Mucosa of gallbladder (tissue), 1 donor: Measurements from ENCODE around the gene TMEM128. TPM values are rescaled to one million over a fixed set of nuclear protein-coding genes. Genes with fewer than 3 reads are reported as not detected.
"Not testable (repeated sequence)": the region's sequence is repeated elsewhere in the genome, so short reads cannot be mapped to it uniquely, and the experiment has no call there.

Experiments
- DNase-seq: peaks from one replicate; pipeline ENCODE4 v3.0.0-alpha.2; 2020; ENCODE audit warnings: low spot score
- total RNA-seq: library from RNA; stranded (reverse); gene quantifications from one replicate; pipeline ENCODE4 v1.2.1, GENCODE V29; 2021
- donor health status: DM: no; HTN: no; CAD: no.

Gene TMEM128, protein sequence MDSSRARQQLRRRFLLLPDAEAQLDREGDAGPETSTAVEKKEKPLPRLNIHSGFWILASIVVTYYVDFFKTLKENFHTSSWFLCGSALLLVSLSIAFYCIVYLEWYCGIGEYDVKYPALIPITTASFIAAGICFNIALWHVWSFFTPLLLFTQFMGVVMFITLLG
- 15.9 TPM for total RNA-seq

DNA sequence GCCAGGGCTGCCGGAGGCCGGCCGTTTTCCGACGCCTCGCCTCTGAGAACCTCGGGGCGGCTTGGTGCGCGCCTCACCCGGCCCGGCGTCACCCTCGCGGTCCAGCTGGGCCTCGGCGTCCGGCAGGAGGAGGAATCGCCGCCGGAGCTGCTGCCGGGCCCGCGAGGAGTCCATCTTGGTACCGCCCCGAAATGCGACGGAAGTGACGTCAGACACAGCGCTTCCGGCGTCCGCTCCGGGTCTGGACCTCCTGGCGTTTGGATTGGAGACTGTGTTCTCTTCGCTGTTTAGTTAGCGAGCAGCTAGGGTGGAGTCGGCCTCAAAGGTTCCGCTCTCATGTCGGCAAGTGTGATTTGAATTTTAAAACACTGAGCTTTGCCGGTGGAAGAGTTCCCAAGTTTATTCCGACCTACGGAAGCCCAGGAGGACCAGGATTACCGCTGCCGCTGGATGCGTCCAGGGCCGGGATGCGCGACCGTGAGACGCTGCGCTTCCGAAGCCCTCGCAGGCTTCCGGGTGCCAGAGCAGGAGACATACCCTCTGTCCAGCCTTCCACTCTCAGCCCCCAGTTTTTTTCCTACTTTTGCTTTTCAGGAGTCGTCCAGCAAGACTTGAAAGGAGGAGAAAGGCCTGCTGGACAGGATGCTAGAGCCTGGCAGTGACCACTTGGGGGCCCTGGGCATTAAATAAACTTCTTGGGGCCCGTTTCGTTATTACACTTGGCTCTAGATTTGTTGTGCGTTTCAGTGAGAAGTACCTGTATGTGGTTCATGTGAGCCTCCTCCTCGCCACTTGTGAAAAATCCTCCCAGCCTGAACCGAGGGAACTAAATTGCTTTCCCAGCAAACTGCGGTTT, at the start of gene TMEM128:
Gene TMEM128, minus strand, starts transcription at position 195 of the 856 bp plus-strand sequence. Its CDS starts 21 bp downstream, at position 174.
- peak; percentile 93 for DNase-seq

DNA sequence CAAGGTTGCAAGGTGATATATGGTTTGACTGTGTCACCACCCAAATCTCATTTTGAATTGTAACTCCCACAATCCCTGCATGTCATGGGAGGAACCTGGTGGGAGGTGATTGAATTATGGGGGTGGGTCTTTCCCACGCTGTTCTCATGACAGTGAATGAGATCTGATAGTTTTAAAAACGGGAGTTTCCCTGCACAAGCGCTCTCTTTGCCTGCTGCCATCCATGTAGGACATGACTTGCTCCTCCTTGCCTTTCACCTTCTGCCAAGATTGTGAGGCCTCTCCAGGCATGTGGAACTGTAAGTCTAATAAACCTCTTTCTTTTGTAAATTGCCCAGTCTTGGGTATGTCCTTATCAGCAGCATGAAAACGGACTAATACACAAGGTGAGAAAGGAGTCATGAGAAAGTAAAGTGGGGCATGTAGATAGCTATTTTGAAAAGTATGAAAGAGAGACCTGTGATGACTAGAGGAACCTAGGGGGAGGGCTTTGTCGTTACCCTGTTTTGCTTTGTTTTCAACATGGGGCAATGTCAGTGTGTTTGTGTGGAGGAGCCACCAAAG, 48.3 kb upstream of the TMEM128 start:
- DNase-seq: no peak

DNA sequence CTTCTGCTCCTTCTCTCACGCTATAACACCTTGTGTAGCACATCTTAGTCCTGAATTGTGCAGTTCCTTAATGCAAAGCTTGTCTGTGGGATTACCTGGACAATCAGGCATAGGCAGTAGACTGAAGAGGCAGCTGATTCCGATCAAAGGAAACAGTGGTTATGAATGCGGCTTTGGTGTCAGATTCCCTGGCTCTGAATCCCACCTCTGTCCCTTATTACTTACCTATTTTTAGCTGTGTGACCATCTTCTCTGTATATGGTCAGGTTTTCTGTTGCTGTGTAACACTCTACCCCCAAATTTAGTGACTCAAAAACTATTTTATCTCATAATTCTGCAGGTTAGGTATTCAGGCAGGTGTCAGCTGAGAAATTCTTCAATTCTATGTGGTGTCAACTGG, 45.3 kb upstream of the TMEM128 start:
- DNase-seq: no peak

DNA sequence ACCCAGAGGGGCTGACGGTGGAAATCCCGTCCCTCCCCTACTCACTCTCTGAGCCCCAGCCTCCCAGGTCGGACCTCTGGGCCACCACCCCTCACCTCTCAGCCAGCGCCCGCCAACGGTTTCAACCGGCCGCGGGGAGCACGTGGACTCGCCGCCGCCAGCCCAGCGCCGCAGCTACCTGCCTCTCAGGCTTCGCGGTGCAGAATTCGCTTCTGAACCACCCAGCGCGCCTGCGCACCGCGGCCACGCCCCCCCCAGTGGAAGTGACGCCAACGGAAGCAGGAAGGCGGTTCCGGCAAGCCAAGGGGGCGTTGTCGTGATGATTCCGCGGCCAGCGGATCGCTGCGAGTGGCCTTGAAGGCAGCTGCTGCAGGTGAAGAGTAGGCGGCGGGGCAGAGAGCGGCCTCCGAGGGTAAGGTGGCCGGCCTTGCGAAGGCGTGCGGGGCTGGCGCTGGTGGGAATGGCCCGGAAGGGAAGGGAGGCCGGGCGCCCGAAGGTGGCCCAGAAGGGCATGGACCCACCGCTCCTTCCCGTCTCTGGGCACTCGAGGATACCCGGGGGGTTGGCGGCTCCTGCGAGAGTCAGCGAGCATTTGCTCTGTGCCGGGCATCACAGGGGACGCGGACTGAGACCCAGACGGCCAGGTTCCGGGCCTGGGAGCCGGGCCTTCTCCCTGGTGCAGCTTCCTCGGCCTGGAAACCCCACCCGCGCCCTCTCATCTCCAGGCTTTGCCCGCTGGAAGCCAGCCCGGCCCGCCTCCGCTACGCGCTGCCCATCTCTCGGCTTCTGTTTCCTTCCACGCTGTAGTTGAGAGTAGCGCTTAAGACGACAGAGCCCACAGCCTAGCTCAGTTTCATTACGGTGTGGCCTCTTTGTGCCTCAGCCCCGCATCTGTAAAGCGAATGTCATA, 42.2 kb upstream of the TMEM128 start, which contains the start of the genes LYAR and ZBTB49:
Gene LYAR, minus strand, starts transcription at position 214 of the 910 bp plus-strand sequence. CDS start 6,412 bp downstream, outside the sequence.
Gene ZBTB49, plus strand, starts transcription at position 311 of the 910 bp plus-strand sequence. CDS start 9,695 bp downstream, outside the sequence.
- DNase-seq: peak; percentile 95

DNA sequence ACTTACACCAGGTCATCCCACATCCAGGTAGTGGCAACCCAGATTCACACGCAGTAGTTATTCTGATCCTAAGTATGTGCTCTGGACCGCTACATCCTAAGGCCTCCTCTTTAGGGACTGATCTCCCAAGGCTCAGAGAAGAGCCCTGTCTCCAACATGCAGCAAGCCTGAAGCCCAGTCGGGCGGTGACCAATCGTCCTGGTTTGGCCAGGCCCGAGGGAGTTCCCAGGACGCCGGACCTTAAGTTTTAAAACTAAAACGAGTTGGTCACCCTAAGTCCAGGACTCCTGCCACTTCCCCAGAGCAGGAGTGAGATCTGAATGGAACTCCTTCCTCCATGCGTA, 41.5 kb upstream of the TMEM128 start:
- no peak for DNase-seq

DNA sequence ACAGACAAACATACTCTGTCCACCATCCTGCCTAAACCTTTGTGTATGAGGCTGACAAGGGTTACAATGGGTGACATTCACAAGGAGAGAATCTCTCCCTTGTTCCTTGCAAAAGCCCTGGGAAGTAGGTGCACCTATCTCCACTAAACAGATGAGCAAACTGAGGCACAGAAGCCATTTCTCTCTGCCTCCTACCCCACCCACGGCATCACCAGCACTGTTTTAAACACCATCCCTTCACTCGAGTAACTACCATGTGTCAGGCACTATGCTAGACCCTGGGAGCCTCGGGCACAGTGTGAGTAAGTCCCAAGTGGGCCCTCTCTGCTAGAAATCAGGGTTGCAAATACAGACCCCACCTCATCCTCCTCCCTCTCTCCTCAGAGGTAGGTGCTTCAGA, 41.0 kb upstream of the TMEM128 start:
- no peak for DNase-seq

DNA sequence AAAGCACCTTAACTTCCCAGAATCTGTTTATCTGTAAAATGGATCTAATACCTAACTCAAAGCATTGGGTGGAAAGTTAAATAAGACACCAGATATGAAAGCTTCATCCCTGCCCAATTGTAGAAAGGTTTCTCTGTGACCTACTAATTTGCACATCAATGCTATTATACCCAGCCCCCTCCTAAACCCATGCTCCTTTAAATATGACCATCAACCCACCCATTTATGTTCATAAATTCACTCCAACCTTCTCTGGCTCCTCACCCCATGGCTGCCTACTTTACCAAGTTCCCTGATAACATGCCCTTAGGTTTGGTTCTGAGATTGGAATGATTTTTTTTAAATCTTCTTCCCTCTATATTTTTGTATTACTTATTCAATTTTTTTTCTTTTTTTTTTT, 40.1 kb upstream of the TMEM128 start:
- no peak for DNase-seq

DNA sequence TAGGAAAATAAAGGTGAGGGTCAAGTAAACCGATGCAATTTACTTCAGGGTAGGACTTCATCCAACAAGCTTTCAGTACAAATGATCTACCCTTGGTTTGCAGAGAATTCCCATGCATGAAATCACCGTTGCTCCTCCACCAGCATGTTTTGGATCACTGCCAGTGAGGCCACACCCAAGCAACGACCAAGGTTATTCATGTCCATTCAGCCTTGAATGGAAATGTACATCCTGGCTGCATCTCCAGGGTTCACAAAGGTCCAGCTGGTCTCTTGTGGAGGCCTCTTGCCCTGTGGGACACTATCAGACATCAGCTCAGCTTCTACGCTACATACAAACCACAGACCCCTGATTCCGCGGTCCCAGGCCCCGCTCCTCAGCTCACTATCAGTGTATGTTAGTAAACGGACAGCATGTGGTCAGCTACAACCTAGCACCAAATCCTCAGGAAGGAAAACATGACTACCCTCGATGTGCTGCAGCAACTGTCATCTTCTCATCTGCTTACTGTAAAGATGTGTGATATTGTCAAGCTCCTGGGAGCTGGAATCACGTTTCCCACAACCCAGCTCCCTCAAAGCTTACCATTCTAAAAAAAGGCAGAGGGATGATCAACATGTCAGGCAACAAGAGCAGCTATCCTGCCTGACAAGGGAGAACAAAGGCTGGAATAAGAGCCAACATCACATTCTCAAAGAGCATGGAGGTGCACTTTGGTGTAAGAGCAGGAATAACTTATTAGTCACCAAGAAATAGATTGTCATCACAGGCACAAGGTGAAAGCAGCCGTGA, 37.0 kb upstream of the TMEM128 start:
- DNase-seq: no peak

DNA sequence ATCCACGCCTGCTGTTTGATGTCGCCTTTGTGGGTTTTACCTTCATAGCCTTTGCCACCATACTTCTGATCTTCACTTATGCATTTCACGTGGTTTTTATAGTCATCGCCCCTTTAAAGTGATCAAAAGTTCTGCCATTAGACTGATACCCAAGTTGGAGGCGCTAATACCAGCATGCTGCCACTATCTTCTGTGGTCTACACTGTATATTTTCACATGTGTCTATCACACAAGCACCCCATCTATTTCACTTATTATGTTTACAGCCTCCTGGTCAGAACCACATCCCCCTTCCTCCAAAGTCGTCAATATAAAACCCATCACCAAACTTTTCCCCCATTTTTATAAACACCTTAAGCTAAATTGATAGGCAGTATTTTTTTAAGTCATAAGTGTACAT, 33.8 kb upstream of the TMEM128 start:
- no peak for DNase-seq

DNA sequence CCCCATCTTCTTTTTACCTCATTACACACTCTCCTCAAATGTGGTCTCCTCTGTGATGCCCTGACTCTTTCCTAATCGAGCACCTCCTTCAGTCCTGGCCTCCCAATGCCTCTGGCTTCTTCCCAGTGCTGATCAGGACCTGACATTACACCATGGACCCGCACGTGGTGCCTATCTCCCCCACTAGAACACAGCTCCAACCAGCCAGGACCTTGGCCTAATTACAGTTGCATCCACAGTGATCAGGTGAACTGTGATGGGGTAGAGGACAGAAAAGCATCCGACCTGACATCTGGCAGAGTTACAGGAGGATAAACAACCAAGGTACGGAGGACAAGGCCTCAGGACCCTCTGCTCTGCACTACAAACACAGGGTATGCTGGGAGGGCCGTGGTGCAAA, 29.5 kb upstream of the TMEM128 start:
- DNase-seq: no peak

DNA sequence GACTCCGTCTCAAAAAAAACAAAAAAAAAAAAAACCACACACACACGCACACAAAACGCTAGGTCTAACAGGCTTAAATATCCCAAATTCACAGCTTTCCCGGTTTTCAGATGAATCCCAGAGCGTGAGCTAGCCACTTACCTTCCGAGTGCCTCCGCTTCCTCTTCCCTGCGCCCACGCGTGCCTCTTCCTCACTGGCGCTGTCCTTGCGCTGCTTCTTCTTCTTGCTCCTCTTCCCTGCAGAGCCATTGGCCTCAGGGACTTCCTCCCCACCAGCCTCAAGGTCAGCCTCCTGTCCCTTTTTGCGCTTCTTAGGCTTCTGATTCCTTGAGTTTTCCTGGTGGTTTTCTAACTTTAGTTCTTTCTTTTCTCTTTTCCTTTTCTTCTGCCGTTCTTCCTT, 26.2 kb upstream of the TMEM128 start:
- DNase-seq: no peak

DNA sequence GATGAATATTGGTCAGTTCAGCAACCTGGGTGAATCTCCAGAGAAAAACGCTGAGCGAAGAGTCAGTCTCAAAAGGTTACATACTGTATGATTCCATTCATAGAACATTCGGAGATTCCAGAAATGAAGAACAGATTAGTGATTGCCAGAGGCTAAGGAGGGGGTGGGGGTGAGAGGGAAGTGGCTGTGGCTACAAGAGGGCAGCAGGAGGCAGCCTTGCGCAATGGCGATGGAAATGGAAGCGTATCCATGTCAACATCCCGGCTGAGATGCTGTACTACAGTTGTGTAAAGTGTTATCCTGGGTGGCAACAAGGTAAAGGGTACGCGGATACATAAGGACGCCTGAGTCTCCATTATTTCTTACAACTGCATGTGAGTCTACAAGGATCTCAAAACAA, 23.9 kb upstream of the TMEM128 start:
- no peak for DNase-seq

DNA sequence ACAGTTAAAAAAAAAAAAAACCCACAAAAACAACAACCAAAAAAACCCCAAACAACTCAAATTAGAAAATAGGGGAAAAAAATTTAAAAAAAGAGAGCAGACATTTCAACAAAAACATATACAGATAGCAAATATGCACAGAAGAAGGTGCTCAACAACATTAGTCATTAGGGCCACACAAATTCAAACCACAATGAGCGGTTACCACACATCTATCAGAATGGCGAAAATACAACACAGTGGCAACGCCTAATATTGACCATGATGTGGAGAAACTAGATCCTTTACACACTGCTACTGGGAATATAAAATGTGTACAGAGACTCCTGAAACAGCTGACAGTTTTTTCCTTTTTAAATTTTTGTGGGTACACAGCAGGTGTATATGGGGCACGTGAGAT, 22.5 kb upstream of the TMEM128 start:
- no peak for DNase-seq

DNA sequence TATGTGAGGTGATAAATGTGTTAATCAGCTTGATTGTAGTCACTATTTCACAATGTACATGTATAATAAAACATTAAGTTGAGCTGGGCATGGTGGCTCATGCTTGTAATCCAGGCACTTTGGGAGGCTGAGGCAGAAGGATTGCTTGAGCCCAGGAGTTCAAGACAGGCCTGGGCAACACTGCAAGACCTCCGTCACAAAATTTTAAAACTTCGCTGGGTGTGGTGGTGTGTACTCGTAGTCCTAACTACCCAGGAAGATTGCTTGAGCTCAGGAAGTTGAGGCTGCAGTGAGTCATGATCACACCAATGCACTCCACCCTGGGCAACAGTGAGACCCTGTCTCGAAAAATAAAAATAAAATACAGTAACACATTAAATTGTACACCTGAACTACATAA, 21.8 kb upstream of the TMEM128 start:
- no peak for DNase-seq

DNA sequence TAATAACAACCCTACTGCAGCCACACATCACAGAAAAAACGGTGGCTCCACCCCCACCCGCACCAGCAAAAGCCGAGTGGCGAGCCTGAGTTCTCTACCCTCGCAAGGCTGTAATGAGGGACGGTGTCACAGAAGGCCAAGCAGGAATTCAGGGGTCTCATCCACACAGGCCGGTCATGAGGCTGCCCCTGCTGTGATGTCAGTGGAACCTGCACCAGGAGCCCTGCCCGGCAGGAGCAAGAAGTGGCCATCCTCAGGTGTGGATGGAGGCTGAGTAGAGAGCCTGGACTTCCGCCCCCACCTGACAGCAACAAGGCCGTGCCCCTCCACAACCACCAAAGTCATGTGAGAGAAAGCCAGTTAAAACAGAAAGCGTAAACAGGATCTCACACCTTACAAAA, 21.3 kb upstream of the TMEM128 start:
- DNase-seq: no peak

DNA sequence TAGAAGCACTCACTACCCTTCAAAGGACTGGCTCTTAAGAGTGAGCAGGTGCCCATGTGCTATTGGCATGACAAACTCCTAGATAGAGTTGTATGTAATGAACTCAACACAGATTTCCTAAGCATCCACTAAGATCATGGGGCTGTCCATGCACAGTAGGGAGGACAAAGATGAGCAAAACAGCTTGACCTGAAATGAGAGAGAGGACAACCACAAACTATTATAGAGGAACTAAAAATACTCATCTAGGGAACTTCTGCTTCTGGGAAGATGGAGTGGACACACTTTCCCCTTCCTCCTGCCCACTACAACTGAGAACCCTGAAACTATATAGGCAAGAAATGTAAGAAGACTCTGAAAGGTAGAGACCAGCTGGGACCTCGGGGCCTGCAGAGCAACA, 20.8 kb upstream of the TMEM128 start:
- no peak for DNase-seq

DNA sequence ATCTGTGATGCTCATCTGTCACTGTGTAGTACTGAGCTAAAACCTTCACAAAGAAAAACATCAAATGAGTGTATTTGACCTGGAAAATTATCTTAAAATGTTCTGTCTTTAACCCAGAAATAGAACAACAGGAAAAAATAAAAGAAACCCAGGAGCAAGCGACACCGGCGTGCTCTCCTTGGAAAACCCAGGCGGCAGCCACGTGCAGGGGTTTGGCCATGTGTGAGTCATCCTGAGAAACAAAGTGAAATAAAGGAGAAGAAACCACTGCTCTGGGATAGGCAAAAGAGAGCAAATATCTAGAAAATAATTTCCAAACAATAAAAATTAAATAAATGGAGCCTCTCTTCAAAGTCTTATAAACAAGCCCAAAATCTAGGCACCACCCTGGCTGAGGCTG, 20.0 kb upstream of the TMEM128 start:
- no peak for DNase-seq

DNA sequence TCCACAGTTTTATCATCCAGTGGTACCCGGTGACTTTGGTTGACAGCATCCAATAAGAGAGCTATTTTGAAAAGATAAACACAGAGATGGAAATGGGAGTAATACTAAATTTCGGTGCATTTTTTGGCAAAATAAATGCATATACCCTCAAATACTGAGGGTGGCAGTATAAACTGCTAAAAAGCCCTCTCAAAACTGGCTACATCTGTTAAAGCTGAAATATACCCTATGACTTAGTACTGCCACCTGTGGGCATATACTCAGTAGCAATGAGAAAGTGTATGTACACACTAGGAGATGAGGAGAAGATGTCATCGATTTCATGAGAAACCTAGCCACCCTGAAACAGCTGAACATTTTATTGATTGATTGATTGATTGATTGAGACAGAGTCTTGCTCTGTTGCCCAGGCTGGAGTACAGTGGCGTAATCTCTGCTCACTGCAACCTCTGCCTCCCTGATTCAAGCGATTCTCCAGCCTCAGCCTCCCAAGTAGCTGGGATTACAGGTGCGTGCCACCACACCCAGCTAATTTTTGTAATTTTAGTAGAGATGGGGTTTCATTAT, 12.2 kb upstream of the TMEM128 start:
- DNase-seq: no peak

DNA sequence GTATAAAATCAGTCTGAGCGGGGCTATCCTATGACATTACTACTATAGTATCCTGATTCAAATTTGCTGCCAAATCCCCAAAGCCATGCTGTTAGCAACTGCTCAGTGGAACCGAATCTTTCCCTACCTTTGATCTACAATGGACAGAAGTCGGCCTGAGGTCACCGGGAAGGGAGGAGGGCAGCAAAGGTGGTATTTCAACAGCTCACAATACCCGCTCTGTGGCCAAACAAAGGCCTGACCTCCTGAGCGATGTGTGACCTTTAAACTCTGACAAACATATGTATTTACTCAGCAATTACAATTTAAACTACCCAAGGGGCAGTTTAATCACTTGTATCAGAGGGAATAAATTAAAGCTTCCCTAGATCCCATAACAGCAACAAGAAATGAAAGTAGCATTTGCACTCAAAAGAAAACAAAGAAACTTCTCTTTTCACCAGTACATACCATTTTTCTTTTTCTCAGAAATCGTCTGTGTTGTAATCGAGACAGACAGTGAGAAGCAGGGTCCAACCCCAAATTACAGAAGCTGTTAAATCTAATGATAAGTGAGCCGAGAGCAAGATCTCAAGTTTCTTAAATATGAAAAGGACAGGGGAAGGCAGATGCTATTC, 11.6 kb upstream of the TMEM128 start:
- no peak for DNase-seq

DNA sequence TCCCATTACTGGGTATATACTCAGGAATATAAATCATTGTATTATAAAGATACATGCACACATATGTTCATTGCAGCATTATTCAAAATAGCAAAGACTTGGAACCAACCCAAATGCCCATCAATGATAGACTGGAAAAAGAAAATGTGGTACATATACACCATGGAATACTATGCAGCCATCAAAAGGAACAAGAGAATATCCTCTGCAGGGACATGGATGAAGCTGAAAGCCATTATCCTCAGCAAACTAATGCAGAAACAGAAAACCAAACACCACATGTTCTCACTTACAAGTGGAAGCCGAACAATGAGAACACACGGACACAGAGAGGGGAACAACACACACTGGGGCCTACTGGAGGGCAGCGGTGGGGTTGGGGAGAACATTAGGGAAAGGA, 9.7 kb upstream of the TMEM128 start:
- DNase-seq: not testable (repeated sequence)
